GM12878 (cell line): ENCODE results near the gene NUDT22. TPM values are rescaled to one million over a fixed set of nuclear protein-coding genes. Genes with fewer than 3 reads are reported as not detected.
A peak's percentile ranks its signal among the peaks of the same experiment; 100 is the strongest.

Source experiments
- ATF7 ChIP-seq: fragments of 450-650 bp; IDR thresholded peaks from 2 replicates; pipeline ENCODE4 v1.6.1; 2016; ENCODE audit warnings: low read depth, mild to moderate bottlenecking
- CBX5 ChIP-seq: sonication (generic); IDR thresholded peaks from 2 replicates; pipeline ENCODE4 v1.6.1; 2016; ENCODE audit warnings: low read depth, moderate library complexity, mild to moderate bottlenecking, inconsistent platforms
- EZH2 ChIP-seq: IDR thresholded peaks from 2 replicates; pipeline ENCODE4 v1.6.1; 2012; ENCODE audit warnings: low read depth, mild to moderate bottlenecking, control low read depth, inconsistent platforms, low read length, borderline replicate concordance; ENCODE audit not compliant: control insufficient read depth
- KDM1A ChIP-seq: fragments of 200-600 bp; sonication (generic); IDR thresholded peaks from 2 replicates; pipeline ENCODE4 v1.6.1; 2016; ENCODE audit warnings: borderline replicate concordance
- MEF2B ChIP-seq: fragments of 450-650 bp; IDR thresholded peaks from 2 replicates; pipeline ENCODE4 v1.6.1; 2018; ENCODE audit warnings: mild to moderate bottlenecking, moderate library complexity; ENCODE audit not compliant: partially characterized antibody, poor library complexity, severe bottlenecking
- PAX5 ChIP-seq: IDR thresholded peaks from 2 replicates; pipeline ENCODE4 v1.6.1; 2011; ENCODE audit warnings: low read depth, low read length, borderline replicate concordance
- POLR2AphosphoS2 ChIP-seq: IDR thresholded peaks from 2 replicates; pipeline ENCODE4 v1.6.1; 2011; ENCODE audit warnings: low read depth, mild to moderate bottlenecking, low read length, improper control_type of control experiment, moderate library complexity
- SIN3A ChIP-seq: IDR thresholded peaks from 2 replicates; pipeline ENCODE4 v1.6.1; 2012; ENCODE audit warnings: low read depth, low read length, improper control_type of control experiment
- SIX5 ChIP-seq: IDR thresholded peaks from 2 replicates; pipeline ENCODE4 v1.6.1; 2011; ENCODE audit warnings: mild to moderate bottlenecking, low read depth, low read length, moderate library complexity; ENCODE audit not compliant: severe bottlenecking
- SP1 ChIP-seq: IDR thresholded peaks from one replicate; pipeline ENCODE4 v1.6.1; 2011; ENCODE audit warnings: low read depth, low read length
- TCF12 ChIP-seq: IDR thresholded peaks from 2 replicates; pipeline ENCODE4 v1.6.1; 2011; ENCODE audit warnings: low read depth, mild to moderate bottlenecking, low read length
- ZNF24 ChIP-seq: fragments of 450-650 bp; IDR thresholded peaks from 2 replicates; pipeline ENCODE4 v1.6.1; 2017; ENCODE audit warnings: antibody characterized with exemption, mild to moderate bottlenecking
- polyA plus RNA-seq, 11 experiments: library from polyadenylated mRNA; depleted of rRNA in 4 of 11; unstranded in 6 of 11; stranded (reverse) in 5 of 11; fragments of >200 nt; fragmentation: Nextera tagmentation in 4 of 11; fragmentation: Illumina TruSeq in 1 of 11; extraction: Ambion mirVana in 4 of 11; extraction: Trizol in 1 of 11; gene quantifications; 1 replicate in 1 of 11; 2 replicates in 10 of 11; pipeline versions ENCODE4 v1.2.1 to v1.2.3, GENCODE V29; 2011 to 2016; ENCODE audit warnings: inconsistent platforms in 2 of 11, missing spikeins in 2 of 11, low read depth in 1 of 11
- total RNA-seq, 4 experiments: library from RNA; depleted of rRNA in 3 of 4; stranded (reverse); fragments of >200 nt in 3 of 4; fragmentation: Illumina TruSeq in 1 of 4; extraction: Trizol in 1 of 4; gene quantifications; 2 replicates each; pipeline versions ENCODE4 v1.2.1 to v1.2.3, GENCODE V29; 2013 to 2021
- TF ChIP-seq, protein P1 (sequence below), 3 experiments: IDR thresholded peaks in 2 of 3; conservative IDR thresholded peaks in 1 of 3; 2 replicates each; pipeline ENCODE4 v1.5.1; 2011; ENCODE audit warnings: low read depth in 3 of 3, low read length in 3 of 3, mild to moderate bottlenecking in 3 of 3, control low read depth in 2 of 3, moderate library complexity in 2 of 3, inconsistent platforms in 1 of 3, mixed read lengths in 1 of 3; ENCODE audit not compliant: control insufficient read depth in 2 of 3, insufficient read depth in 1 of 3; ENCODE audit errors: extremely low read depth in 1 of 3
- TF ChIP-seq, protein P2 (sequence below): fragments of 450-650 bp; formaldehyde crosslinking; IDR thresholded peaks from 2 replicates; pipeline ENCODE4 v1.5.0; 2022; ENCODE audit warnings: mild to moderate bottlenecking, missing genetic modification characterization
- TF ChIP-seq, protein P3 (sequence below): fragments of 450-650 bp; IDR thresholded peaks from 2 replicates; pipeline ENCODE4 v1.6.1; 2016; ENCODE audit warnings: mild to moderate bottlenecking
- TF ChIP-seq, protein P4 (sequence below): fragments of 450-650 bp; IDR thresholded peaks from 2 replicates; pipeline ENCODE4 v1.6.1; 2018; ENCODE audit warnings: mild to moderate bottlenecking, low read depth, moderate library complexity; ENCODE audit not compliant: partially characterized antibody

The NUDT22 gene
- total and polyA plus RNA-seq, 10 of the 15 experiments (the other 5 are each of a cell fraction or from before 2014, with no cell fraction given): 6.7 to 115 (median 64.7) TPM

DNA sequence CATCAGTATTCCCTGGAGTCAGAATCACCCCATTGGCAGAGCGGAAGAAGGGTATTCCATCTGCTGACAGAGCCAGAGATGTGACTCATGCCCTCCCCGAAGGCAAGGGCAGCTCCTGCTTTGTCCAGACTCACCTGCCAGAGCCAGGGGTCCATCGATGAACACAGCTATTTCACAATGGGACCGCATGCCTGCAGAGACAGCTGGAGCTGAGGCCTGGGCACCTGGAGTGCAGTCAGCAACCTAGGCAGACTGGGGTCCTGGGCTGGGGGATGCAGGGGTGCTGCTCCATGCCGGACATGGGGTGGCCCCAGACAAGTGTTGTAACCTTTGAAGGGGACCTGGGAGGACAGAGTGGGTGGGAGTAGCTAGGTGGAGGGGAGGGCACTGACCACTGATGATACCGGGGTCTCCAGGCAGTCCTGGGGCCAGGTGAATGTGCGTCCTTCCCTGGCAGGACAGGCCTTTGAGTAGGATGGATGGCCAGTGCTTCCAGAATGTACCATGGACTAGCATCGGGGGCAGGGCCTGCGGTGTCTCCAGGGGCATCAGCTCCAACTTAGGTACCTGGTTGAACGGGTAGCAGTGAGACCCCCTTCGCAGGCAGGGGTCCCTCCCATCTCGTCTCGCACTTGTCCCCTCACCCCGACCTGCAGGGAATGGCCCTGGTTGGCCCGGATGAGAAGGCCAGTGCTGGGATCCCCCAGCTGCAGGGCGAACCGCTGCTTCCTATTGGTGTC is 1.8 kb upstream of the NUDT22 start (continued):
- TF ChIP-seq CBX5: no peak
- TF ChIP-seq POLR2AphosphoS2: peak; percentile 57; the same call in 1 of the 2 replicates
- TF ChIP-seq SP1: no peak
- TF ChIP-seq, protein P1, sequence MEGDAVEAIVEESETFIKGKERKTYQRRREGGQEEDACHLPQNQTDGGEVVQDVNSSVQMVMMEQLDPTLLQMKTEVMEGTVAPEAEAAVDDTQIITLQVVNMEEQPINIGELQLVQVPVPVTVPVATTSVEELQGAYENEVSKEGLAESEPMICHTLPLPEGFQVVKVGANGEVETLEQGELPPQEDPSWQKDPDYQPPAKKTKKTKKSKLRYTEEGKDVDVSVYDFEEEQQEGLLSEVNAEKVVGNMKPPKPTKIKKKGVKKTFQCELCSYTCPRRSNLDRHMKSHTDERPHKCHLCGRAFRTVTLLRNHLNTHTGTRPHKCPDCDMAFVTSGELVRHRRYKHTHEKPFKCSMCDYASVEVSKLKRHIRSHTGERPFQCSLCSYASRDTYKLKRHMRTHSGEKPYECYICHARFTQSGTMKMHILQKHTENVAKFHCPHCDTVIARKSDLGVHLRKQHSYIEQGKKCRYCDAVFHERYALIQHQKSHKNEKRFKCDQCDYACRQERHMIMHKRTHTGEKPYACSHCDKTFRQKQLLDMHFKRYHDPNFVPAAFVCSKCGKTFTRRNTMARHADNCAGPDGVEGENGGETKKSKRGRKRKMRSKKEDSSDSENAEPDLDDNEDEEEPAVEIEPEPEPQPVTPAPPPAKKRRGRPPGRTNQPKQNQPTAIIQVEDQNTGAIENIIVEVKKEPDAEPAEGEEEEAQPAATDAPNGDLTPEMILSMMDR (IDR thresholded peaks at IDR 0.05 in 2 of 3, conservative IDR thresholded peaks at IDR 0.05 in 1 of 3; ENCODE audit: control insufficient read depth in 2 of 3, extremely low read depth in 1 of 3, insufficient read depth in 1 of 3, low read depth in 3 of 3, low read length in 3 of 3): no peak
- no peak for TF ChIP-seq PAX5
- no peak for TF ChIP-seq SIN3A
- no peak for TF ChIP-seq ZNF24
- no peak for TF ChIP-seq KDM1A
- no peak for TF ChIP-seq MEF2B
- TF ChIP-seq SIX5: no peak
- TF ChIP-seq, protein P2, sequence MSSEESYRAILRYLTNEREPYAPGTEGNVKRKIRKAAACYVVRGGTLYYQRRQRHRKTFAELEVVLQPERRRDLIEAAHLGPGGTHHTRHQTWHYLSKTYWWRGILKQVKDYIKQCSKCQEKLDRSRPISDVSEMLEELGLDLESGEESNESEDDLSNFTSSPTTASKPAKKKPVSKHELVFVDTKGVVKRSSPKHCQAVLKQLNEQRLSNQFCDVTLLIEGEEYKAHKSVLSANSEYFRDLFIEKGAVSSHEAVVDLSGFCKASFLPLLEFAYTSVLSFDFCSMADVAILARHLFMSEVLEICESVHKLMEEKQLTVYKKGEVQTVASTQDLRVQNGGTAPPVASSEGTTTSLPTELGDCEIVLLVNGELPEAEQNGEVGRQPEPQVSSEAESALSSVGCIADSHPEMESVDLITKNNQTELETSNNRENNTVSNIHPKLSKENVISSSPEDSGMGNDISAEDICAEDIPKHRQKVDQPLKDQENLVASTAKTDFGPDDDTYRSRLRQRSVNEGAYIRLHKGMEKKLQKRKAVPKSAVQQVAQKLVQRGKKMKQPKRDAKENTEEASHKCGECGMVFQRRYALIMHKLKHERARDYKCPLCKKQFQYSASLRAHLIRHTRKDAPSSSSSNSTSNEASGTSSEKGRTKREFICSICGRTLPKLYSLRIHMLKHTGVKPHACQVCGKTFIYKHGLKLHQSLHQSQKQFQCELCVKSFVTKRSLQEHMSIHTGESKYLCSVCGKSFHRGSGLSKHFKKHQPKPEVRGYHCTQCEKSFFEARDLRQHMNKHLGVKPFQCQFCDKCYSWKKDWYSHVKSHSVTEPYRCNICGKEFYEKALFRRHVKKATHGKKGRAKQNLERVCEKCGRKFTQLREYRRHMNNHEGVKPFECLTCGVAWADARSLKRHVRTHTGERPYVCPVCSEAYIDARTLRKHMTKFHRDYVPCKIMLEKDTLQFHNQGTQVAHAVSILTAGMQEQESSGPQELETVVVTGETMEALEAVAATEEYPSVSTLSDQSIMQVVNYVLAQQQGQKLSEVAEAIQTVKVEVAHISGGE (CRISPR knock-in tag): no peak
- TF ChIP-seq EZH2: no peak
- TF ChIP-seq, protein P3, sequence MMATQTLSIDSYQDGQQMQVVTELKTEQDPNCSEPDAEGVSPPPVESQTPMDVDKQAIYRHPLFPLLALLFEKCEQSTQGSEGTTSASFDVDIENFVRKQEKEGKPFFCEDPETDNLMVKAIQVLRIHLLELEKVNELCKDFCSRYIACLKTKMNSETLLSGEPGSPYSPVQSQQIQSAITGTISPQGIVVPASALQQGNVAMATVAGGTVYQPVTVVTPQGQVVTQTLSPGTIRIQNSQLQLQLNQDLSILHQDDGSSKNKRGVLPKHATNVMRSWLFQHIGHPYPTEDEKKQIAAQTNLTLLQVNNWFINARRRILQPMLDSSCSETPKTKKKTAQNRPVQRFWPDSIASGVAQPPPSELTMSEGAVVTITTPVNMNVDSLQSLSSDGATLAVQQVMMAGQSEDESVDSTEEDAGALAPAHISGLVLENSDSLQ: no peak
- TF ChIP-seq ATF7: no peak
- no peak for TF ChIP-seq TCF12
- TF ChIP-seq, protein P4, sequence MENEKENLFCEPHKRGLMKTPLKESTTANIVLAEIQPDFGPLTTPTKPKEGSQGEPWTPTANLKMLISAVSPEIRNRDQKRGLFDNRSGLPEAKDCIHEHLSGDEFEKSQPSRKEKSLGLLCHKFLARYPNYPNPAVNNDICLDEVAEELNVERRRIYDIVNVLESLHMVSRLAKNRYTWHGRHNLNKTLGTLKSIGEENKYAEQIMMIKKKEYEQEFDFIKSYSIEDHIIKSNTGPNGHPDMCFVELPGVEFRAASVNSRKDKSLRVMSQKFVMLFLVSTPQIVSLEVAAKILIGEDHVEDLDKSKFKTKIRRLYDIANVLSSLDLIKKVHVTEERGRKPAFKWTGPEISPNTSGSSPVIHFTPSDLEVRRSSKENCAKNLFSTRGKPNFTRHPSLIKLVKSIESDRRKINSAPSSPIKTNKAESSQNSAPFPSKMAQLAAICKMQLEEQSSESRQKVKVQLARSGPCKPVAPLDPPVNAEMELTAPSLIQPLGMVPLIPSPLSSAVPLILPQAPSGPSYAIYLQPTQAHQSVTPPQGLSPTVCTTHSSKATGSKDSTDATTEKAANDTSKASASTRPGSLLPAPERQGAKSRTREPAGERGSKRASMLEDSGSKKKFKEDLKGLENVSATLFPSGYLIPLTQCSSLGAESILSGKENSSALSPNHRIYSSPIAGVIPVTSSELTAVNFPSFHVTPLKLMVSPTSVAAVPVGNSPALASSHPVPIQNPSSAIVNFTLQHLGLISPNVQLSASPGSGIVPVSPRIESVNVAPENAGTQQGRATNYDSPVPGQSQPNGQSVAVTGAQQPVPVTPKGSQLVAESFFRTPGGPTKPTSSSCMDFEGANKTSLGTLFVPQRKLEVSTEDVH: no peak
